ENCODE results near the gene DOLPP1.

The DOLPP1 gene

DNA sequence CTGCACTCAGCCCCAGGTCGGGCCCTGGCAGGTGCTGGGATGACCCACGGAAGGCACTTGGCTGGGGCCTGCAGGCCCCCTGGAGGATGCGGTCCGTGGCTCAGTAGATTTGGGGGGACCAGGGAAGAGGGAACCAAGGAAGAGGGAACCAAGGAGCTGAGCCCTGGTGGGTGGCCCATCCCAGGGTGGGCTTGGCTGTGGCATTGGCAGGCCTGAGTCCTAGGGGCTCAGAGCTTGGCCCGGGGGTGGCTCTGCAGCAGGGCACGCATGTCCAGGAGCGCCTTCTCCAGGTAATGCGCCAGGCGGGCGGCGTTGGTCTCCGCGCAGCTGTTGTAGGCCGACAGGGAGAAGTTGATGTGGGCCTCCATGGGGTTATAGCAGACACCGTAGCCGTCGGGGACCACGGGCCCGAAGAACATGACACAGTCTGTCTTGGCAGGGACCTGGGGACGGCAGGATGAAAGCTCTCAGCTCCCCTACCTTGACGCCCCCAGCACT lies 14.3 kb downstream of the DOLPP1 start:
- TF ChIP-seq GATA3 (IDR thresholded peaks at IDR 0.05; ENCODE audit: low read depth, low read length) (no peak), GATA2 (IDR thresholded peaks at IDR 0.05; ENCODE audit: low read depth, low read length) (no peak)

DNA sequence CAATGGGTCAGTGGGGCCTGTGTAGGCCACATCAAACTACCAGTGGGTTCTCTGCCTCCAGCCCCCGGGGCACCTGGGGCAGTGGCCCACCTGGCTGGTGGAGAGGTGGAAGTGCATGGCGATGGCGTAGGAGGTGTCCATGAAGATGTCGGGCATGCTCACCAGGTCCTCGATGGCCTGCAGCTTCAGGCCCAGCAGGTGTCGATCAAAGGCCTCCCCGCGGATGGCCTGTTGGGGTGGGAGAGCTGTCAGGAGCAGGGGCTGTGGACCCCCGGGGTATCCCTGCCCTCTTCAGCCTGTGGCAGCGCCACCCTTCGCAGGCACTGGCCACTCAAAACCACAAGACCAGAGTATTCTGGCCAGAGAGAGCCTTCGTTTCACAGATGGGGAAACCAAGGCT lies 15.0 kb downstream of the DOLPP1 start:
- TF ChIP-seq GATA3 (IDR thresholded peaks at IDR 0.05; ENCODE audit: low read depth, low read length): no peak

DNA sequence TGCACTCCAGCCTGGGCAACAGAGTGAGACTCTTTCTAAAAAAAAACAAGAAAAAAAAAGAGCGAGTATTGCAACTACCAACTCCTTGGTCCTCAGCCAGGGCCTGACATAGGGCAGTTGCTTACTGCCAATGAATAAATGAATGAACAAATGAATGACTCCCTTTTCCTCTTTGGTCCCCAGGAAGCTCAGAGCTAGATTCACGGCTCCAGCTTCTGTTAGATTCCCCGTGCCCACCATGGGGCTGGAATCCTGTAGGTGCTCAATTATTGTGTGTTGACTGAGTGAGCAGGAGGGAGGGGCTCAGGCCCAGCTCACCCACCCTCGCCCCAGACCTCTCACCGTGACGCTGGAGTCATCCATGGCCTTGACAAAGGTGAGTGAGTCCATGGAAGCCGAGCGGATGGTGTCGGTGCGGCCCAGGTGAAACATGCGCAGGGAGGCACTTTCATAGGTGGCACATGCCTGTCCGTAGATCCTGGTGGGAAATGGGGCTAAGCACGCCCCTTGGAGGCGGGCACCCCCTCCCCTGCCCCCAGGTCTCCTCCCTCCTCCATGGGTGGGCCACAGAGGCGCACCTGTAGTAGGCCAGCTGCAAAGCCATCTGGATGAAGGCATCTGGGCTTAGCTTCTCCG lies 16.9 kb downstream of the DOLPP1 start:
- TF ChIP-seq GATA3 (IDR thresholded peaks at IDR 0.05; ENCODE audit: low read depth, low read length): no peak
- TF ChIP-seq GATA2 (IDR thresholded peaks at IDR 0.05; ENCODE audit: low read depth, low read length): no peak

DNA sequence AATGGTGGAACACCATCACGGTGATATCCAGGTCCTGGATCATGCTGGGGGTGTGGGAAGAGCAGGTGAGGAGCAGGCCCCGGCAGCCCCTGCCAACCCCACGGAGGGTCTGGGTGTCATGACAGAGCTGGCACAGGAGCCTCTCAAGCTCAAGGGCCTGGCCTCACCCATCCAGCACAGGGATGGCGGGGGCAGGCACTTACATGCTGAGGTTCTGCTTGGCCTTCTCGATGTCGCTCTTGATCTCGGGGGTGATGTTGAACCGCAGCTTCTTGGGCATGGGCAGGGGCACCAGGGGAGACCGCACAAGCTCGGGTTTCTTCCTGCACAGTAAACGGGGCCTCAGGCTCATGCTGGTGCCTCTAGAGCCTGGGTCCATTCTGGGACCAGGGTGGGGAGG lies 17.4 kb downstream of the DOLPP1 start:
- TF ChIP-seq GATA3 (IDR thresholded peaks at IDR 0.05; ENCODE audit: low read depth, low read length) (no peak), GATA2 (IDR thresholded peaks at IDR 0.05; ENCODE audit: low read depth, low read length) (no peak)

DNA sequence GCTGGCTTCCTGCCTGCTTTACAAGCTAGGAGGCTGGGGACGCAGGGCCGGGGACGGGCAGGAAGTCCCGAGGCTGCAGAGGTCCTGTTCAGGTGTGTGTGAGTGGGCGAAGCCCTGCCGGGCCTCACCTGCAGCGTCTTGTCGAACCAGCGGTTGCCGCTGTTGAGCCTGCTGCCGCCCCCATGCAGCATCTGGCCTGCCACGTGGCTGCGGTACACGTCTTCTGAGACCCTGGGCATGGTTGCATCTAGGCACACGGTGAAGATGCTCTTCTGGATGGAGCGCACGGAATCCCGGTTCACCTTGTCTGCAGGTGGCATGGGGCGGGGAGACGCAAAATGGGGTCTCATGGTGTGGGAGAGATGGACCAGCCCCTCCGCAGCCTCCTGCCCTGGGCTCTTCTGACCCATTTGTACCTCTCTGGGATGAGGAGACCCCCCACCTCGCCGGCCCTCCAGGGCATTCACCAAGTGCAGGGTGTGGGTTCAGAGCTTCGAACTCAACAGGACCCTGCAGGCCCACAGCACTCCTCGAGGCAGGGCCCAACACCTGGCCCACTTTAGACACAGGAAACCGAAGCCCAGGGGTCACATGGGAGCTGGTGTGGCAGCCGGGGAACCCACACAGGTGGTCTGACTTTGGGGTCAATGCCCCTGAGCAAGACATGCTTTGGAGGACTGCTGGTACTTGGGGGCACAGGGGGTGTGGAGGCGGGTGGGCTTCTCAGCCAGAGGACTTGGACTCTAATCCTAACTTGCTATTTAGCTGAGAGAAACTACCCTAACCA lies 19.7 kb downstream of the DOLPP1 start:
- no peak for TF ChIP-seq GATA3 (IDR thresholded peaks at IDR 0.05; ENCODE audit: low read depth, low read length)
- no peak for TF ChIP-seq GATA2 (IDR thresholded peaks at IDR 0.05; ENCODE audit: low read depth, low read length)

DNA sequence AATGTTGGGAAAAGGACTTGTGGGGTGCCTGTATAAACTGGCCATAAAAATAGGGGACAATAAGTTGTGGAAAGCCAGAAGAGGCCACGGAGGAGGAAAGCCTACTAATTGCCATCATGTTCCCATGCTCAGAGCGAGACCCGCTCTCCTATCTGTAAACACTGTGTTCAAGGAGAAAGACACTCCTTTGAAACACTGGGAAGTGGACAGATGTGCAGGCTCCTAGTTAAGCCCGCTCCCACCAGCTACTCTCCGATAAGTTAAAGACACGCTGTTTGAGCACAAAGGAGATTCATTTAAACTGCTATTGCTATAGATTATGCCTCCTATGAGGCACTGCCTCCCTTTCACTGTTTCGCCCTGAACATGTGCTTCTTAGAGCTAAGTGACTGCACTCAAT lies 20.4 kb downstream of the DOLPP1 start:
- TF ChIP-seq GATA2 (IDR thresholded peaks at IDR 0.05; ENCODE audit: low read depth, low read length) (no peak), GATA3 (IDR thresholded peaks at IDR 0.05; ENCODE audit: low read depth, low read length) (no peak)

DNA sequence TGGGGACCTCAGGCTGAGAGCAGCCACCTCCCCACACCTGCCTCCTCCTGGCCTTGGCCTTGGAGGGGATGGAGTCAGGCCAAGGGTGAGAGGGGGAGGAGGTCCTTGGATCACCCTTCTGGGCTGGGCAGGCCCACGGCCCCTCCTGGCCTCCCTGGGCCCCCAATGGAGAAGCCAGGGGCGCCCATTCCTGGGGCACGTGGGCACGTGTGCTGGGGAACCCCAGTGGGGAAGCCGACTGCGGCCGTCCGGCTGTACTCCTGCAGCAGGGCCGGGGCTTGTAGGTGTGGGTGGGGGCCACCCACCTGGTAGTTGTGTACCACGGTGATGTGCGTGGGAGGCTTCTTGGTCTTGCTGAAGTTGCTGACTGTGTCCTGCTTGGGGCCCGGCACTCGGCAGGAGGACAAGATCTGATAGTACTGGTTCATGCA lies 21.2 kb downstream of the DOLPP1 start:
- TF ChIP-seq GATA2 (IDR thresholded peaks at IDR 0.05; ENCODE audit: low read depth, low read length): no peak
- no peak for TF ChIP-seq GATA3 (IDR thresholded peaks at IDR 0.05; ENCODE audit: low read depth, low read length)

DNA sequence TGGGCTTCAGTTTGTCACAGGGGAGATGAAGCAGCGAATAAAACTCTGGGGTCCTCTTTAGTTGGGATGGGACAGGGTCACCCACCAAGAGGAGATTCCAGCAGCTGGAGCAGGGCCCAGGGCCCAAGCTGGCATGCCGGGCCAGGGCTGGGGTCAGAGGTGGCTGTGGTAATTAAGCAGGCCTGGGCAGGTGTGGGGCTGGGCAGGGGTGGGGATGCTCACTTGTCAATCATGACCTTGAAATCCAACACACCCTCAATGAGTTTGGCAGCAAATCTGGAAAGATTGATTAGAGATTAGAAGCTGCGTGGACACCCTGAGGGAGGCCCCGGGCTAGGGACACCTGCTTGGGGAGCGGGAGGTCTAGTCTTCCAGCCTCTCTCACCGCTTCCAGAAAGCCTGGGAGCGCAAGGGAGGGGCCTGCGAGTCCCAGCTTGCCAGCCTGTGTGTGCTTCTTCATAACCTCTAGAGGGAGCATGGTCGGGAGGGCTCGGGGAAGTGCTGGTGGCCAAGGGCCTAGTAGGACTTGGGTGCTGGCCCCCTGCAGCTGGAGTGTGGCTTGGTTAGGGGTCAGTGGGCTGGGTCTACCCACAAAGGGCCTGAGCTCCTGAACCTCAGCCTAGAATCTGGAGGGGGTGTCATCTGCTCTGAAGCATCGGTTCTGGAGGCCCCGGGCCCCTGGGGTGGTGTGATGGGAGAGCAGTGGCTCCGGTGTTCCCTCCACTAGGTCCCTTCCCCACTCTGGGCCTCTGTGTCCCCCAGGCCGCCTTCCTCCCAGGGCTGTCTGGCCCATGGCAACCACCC lies 22.1 kb downstream of the DOLPP1 start:
- TF ChIP-seq GATA2 (IDR thresholded peaks at IDR 0.05; ENCODE audit: low read depth, low read length) (no peak), GATA3 (IDR thresholded peaks at IDR 0.05; ENCODE audit: low read depth, low read length) (no peak)

DNA sequence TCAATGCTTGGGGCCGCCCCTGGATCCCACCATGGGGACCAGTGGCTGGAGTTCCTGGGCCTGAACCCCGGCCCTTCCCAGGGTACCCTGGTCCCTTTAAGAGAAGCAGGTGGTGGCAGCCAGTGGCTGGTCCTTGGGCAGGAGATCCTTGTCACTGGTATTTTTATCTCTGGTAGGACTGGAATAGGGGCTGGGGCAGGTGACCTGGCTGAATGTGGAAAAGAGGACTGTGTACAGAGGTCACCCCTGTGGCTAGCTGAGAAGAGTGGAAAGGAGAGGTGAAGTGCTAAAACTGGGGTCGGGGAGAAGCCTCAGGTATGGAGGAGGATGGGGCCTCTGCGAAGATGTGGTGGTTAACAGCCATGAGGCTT lies 22.7 kb downstream of the DOLPP1 start:
- TF ChIP-seq GATA3 (IDR thresholded peaks at IDR 0.05; ENCODE audit: low read depth, low read length) (no peak), GATA2 (IDR thresholded peaks at IDR 0.05; ENCODE audit: low read depth, low read length) (no peak)

DNA sequence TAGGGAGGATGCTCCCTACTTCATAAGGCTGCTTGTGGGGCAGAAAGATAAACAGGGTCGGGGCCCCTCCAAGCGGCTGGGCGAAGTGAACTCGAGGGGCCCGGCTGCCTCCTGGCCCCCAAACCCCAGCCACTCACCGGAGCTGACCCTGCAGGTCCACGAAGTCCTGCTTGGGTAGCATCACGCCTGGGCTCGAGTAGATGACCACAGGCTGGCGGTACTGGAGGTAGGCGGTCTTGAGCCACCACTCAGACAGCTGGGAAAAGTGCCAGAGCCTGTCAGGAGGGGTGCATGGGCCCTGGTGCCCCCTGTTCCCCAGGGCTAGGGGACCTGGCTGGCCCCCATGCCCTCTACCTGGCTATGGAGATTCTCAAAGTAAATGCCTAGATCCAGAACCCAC lies 23.1 kb downstream of the DOLPP1 start:
- TF ChIP-seq GATA2 (IDR thresholded peaks at IDR 0.05; ENCODE audit: low read depth, low read length) (no peak), GATA3 (IDR thresholded peaks at IDR 0.05; ENCODE audit: low read depth, low read length) (no peak)

DNA sequence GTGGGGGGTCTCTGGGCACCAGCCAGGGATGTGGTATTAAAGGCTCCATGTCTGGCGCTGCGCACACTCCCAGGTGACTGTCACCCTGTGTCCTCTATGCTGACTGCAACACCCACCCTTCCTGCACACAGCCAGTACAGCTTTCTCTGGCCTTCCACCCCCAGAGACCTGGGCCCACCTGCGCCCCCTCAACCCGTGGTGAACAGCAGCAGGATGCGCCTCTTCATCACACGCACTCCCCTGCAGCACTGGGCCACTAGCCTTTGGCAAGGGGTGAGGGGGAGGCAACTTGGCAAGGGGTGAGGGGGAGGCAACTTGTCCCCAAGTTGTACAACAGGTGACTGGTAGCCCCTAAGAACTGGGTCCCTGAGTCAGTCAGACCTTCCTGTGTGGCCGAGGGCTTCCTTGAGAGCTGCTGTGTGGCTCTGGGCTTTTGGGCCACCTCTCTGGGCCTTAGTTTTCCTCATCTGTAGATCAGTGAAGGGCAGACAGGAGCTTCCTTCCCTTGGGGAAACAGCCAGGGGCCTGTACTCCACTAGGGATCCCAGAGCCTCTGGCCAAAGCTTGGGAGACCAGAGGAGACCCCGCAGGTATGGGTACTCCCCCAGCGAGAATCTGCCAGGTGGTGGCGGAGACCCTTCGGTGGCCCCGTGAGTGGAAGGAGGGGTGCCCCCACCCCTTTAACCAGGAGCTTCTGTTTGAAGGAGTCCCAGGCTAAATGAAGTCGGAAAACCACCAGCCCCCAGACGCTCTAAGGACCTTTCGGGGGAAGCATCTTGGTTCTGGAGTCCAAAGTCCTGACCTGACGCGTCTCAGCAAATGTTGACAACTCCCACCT lies 25.2 kb downstream of the DOLPP1 start:
- TF ChIP-seq GATA2 (IDR thresholded peaks at IDR 0.05; ENCODE audit: low read depth, low read length): no peak
- no peak for TF ChIP-seq GATA3 (IDR thresholded peaks at IDR 0.05; ENCODE audit: low read depth, low read length)

DNA sequence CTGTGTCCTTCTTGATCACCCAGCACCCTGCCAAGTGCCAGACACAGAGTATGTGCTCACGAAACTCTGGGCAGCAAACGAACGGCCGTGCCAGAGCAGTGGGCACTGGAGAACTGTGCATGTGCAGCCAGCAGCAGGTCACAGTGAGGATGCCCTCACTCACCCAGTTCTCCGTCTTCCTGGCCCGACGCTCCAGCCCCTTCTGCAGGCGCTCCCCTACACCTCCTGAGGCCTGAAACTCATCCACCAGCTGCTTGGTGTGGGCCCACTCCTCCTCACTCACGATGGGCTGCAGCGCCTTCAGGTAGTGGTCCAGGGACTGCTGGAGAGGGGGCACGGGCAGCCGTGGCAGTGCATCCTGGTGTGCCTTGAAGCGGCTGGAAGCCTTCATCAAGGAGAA lies 26.7 kb downstream of the DOLPP1 start:
- TF ChIP-seq GATA2 (IDR thresholded peaks at IDR 0.05; ENCODE audit: low read depth, low read length) (no peak), GATA3 (IDR thresholded peaks at IDR 0.05; ENCODE audit: low read depth, low read length) (no peak)

DNA sequence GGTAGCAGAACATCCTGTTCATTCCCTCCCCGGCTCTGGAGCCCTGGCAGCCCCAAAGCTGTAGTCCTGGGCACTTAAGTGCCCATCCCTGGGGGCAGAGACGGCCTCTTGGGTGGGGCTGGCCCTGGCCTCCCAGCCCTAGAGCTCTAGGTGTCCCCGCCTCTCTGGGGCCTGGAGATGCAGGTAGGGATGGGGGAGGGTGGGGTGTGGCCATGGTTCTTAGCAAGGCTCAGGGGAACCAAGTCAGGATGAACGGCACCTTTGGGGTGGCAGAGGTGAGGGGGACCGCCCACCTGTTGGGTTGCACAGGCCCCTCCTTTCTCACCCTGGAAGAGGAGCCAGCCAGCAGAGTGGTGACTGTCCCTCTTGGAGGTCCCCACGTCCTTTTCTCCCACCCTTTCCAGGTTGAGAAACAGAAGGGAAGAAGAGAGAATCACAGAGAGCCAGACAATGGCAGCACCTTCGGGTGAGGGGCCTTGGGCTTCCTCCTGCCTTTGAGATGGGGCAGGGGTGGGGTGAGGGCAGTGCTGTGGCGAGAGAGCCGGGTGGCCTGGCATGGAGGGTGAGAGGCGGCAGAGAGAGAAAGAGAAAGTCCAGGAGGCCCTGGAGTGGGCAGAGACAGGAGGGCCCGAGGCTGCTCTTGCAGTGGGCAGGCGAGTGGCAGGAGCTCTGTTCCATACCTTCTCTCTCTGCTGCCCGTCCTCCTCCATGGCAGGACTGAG lies 27.3 kb downstream of the DOLPP1 start:
- TF ChIP-seq GATA2 (IDR thresholded peaks at IDR 0.05; ENCODE audit: low read depth, low read length) (no peak), GATA3 (IDR thresholded peaks at IDR 0.05; ENCODE audit: low read depth, low read length) (no peak)
